ENCODE measurements around the gene REST. TPM values are rescaled to one million over a fixed set of nuclear protein-coding genes. Genes with fewer than 3 reads are reported as not detected.
A peak's percentile ranks its signal among the peaks of the same experiment; 100 is the strongest.

The REST gene
- total and polyA plus RNA-seq, 9 of the 15 experiments (the other 6 are each of a cell fraction or from before 2014, with no cell fraction given): 2.9 to 24.0 (median 19.2) TPM

DNA sequence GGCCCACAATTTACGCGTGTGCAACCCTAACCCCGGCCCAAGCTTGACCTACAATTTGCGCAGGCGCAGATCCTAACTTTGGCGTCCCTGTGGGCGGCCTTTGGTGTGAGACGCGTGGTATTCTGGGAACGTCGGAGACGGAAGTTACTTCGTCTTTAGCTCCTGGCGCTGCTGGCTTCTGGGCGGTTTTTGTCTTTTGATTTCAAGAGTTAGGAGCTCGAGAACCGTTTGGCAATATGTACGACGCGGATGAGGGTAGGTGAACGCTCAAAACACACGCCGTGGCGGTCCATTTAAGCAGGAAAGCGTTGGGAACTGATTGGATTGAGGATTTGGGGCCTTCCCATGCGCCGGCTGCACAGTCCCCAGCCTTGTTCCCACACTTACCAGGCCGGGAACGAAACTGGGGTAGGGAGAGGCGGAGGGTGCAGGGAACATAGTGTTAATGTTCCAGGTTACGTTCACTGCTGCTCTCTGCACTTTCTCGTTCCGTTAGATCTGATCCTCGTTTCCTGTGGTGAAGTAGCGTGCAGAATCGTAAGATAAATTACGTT is 71.1 kb downstream of the REST start, which contains the start of gene POLR2B (continued):
- TF ChIP-seq ZNF354B (CRISPR knock-in tag; IDR thresholded peaks at IDR 0.05) (no peak), ZNF165 (CRISPR knock-in tag; IDR thresholded peaks at IDR 0.05; ENCODE audit: borderline replicate concordance) (no peak), NR2C2 (CRISPR knock-in tag; IDR thresholded peaks at IDR 0.05) (peak; percentile 61; the same call in 1 of the 2 replicates), NR2C2 (tag; IDR thresholded peaks at IDR 0.05) (peak; percentile 95), ZFX (CRISPR knock-in tag; IDR thresholded peaks at IDR 0.05) (peak; percentile 94), NFE2L1 (tag; IDR thresholded peaks at IDR 0.05; ENCODE audit: borderline replicate concordance, low read depth) (no peak), PTRF (tag; IDR thresholded peaks at IDR 0.05) (no peak), HDAC8 (tag; IDR thresholded peaks at IDR 0.05) (no peak), STAT5A (IDR thresholded peaks at IDR 0.05; ENCODE audit: borderline replicate concordance, low read length) (no peak), GABPB2 (CRISPR knock-in tag; conservative IDR thresholded peaks at IDR 0.05) (no peak), CBX5 (IDR thresholded peaks at IDR 0.05; ENCODE audit: borderline replicate concordance, low read depth) (no peak), EZH2 (IDR thresholded peaks at IDR 0.05; ENCODE audit: borderline replicate concordance, low read depth, low read length) (no peak), SIN3B (IDR thresholded peaks at IDR 0.05; ENCODE audit: low read depth) (peak; percentile 23; the same call in 1 of the 2 replicates), LCOR (CRISPR knock-in tag; IDR thresholded peaks at IDR 0.05) (no peak), ZNF175 (CRISPR knock-in tag; IDR thresholded peaks at IDR 0.05; ENCODE audit: low read depth) (no peak), NEUROD1 (IDR thresholded peaks at IDR 0.05; ENCODE audit: borderline replicate concordance, low read depth, low read length, partially characterized antibody) (no peak), ZNF174 (CRISPR knock-in tag; IDR thresholded peaks at IDR 0.05) (no peak), YY1 (IDR thresholded peaks at IDR 0.05; ENCODE audit: borderline replicate concordance in 1 of 3, control insufficient read depth in 1 of 3, extremely low read depth in 1 of 3, insufficient read depth in 3 of 3, insufficient read length in 1 of 3, insufficient replicate concordance in 2 of 3, low read depth in 1 of 3, low read length in 2 of 3) (peak in 1 of 3 experiments; percentile 35), PYGO2 (tag; IDR thresholded peaks at IDR 0.05) (no peak), NR2C1 (IDR thresholded peaks at IDR 0.05) (peak; percentile 87), NR2C1 (tag; IDR thresholded peaks at IDR 0.05) (peak; percentile 87), SIRT6 (IDR thresholded peaks at IDR 0.05; ENCODE audit: low read depth, low read length) (no peak)
- TF ChIP-seq, protein P1, sequence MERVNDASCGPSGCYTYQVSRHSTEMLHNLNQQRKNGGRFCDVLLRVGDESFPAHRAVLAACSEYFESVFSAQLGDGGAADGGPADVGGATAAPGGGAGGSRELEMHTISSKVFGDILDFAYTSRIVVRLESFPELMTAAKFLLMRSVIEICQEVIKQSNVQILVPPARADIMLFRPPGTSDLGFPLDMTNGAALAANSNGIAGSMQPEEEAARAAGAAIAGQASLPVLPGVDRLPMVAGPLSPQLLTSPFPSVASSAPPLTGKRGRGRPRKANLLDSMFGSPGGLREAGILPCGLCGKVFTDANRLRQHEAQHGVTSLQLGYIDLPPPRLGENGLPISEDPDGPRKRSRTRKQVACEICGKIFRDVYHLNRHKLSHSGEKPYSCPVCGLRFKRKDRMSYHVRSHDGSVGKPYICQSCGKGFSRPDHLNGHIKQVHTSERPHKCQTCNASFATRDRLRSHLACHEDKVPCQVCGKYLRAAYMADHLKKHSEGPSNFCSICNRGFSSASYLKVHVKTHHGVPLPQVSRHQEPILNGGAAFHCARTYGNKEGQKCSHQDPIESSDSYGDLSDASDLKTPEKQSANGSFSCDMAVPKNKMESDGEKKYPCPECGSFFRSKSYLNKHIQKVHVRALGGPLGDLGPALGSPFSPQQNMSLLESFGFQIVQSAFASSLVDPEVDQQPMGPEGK (CRISPR knock-in tag; IDR thresholded peaks at IDR 0.05; ENCODE audit: borderline replicate concordance): no peak
- TF ChIP-seq, protein P2, sequence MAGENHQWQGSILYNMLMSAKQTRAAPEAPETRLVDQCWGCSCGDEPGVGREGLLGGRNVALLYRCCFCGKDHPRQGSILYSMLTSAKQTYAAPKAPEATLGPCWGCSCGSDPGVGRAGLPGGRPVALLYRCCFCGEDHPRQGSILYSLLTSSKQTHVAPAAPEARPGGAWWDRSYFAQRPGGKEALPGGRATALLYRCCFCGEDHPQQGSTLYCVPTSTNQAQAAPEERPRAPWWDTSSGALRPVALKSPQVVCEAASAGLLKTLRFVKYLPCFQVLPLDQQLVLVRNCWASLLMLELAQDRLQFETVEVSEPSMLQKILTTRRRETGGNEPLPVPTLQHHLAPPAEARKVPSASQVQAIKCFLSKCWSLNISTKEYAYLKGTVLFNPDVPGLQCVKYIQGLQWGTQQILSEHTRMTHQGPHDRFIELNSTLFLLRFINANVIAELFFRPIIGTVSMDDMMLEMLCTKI (IDR thresholded peaks at IDR 0.05; ENCODE audit: partially characterized antibody): no peak
- TF ChIP-seq, protein P3, sequence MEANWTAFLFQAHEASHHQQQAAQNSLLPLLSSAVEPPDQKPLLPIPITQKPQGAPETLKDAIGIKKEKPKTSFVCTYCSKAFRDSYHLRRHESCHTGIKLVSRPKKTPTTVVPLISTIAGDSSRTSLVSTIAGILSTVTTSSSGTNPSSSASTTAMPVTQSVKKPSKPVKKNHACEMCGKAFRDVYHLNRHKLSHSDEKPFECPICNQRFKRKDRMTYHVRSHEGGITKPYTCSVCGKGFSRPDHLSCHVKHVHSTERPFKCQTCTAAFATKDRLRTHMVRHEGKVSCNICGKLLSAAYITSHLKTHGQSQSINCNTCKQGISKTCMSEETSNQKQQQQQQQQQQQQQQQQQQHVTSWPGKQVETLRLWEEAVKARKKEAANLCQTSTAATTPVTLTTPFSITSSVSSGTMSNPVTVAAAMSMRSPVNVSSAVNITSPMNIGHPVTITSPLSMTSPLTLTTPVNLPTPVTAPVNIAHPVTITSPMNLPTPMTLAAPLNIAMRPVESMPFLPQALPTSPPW (CRISPR knock-in tag; IDR thresholded peaks at IDR 0.05): no peak

Data from K562 (cell line).